ENCODE results near the gene PIH1D2.

- TF ChIP-seq CTCF (IDR thresholded peaks at IDR 0.05; ENCODE audit: insufficient read depth, low read length, poor library complexity, severe bottlenecking): no peak
- TF ChIP-seq EZH2phosphoT487 (conservative IDR thresholded peaks at IDR 0.05; ENCODE audit: low read length): no peak
Observed at GRCh38 chr11:112096194-112096593, 22.4 kb upstream of the PIH1D2 start.
